HCT116 (cell line): ENCODE measurements around the gene CST2. TPM values are rescaled to one million over a fixed set of nuclear protein-coding genes. Genes with fewer than 3 reads are reported as not detected.
"Not testable (repeated sequence)": the region's sequence is repeated elsewhere in the genome, so short reads cannot be mapped to it uniquely, and the experiment has no call there.

Experiments used
- ATAC-seq: fragments of 200-7000 bp; cut with Tn5 transposase; 2 replicates; pipeline ENCODE4 v1.9.1; 2020; ENCODE audit warnings: mild to moderate bottlenecking, moderate library complexity
- BruUV-seq: library from RNA; stranded (reverse); fragments of 400-500 nt; replicated peaks from 2 replicates; lab custom pipeline; 2021; lab: Mats Ljungman, UMichigan
- CTCF ChIA-PET: fragments of 300-600 bp; sonication (Branson Sonifier 250); formaldehyde crosslinking; loops from one replicate; lab custom pipeline; 2021; ENCODE audit warnings: antibody characterized with exemption; lab: Charles Lee
- POLR2A ChIA-PET: fragments of 300-600, 350-600 bp; sonication (Branson Sonifier 250); formaldehyde crosslinking; loops from one replicate; lab custom pipeline; 2021; ENCODE audit warnings: antibody characterized with exemption; lab: Charles Lee
- RAD21 ChIA-PET, 2 experiments: fragments of 300-600 bp; sonication (Branson Sonifier 250); formaldehyde crosslinking; loops; one replicate each; lab custom pipeline; 2023; ENCODE audit warnings: low total read pairs in 2 of 2; ENCODE audit not compliant: uncharacterized antibody in 2 of 2, unreplicated experiment in 2 of 2, low non-redundant PET in 1 of 2; lab: Charles Lee
- DNase-seq: peaks from one replicate; pipeline ENCODE4 v3.0.0-alpha.2; 2010; ENCODE audit warnings: low read depth, low spot score
- H2AFZ ChIP-seq: fragments of 200-600 bp; shearing (Covaris generic), sonication (generic); 2 replicates; pipeline ENCODE4 v1.6.1; 2017; ENCODE audit warnings: low read depth, mixed run types, mixed read lengths, antibody characterized with exemption, low read length; ENCODE audit not compliant: poor library complexity, severe bottlenecking
- H3K27ac ChIP-seq: 2 replicates; pipeline ENCODE4 v1.5.1; 2012; ENCODE audit warnings: low read depth, low read length
- H3K27me3 ChIP-seq: fragments of 200-600 bp; sonication (generic); 2 replicates; pipeline ENCODE4 v1.6.1; 2016; ENCODE audit warnings: mixed run types, low read length, mixed read lengths; ENCODE audit not compliant: insufficient read depth
- H3K36me3 ChIP-seq, 2 experiments: fragments of 200-500 bp in 1 of 2; fragments of 200-600 bp in 1 of 2; sonication (Bioruptor generic) in 1 of 2; sonication (generic) in 1 of 2; 2 replicates each; pipeline versions ENCODE4 v1.5.1 to v1.6.1; 2014 to 2016; ENCODE audit warnings: low read length in 2 of 2, inconsistent platforms in 1 of 2, mixed read lengths in 1 of 2, mixed run types in 1 of 2; ENCODE audit not compliant: insufficient read depth in 2 of 2, control insufficient read depth in 1 of 2
- H3K4me1 ChIP-seq, 2 experiments: fragments of 200-600 bp in 1 of 2; sonication (generic) in 1 of 2; 2 replicates each; pipeline versions ENCODE4 v1.5.1 to v1.6.1; 2012 to 2017; ENCODE audit warnings: low read length in 2 of 2, inconsistent platforms in 1 of 2, mild to moderate bottlenecking in 1 of 2, mixed read lengths in 1 of 2, mixed run types in 1 of 2, moderate library complexity in 1 of 2; ENCODE audit not compliant: insufficient read depth in 2 of 2, control insufficient read depth in 1 of 2
- H3K4me2 ChIP-seq: fragments of 200-600 bp; sonication (generic); 2 replicates; pipeline ENCODE4 v1.6.1; 2017; ENCODE audit warnings: mixed run types, low read length, mixed read lengths
- H3K4me3 ChIP-seq, 2 experiments: fragments of 200-600 bp in 1 of 2; sonication (generic) in 1 of 2; replicated peaks in 1 of 2; 2 replicates each; pipeline ENCODE4 v1.5.1; 2011 to 2016; ENCODE audit warnings: low read length in 2 of 2, control low read depth in 1 of 2, low read depth in 1 of 2, mild to moderate bottlenecking in 1 of 2, mixed read lengths in 1 of 2, mixed run types in 1 of 2
- H3K79me2 ChIP-seq: fragments of 200-600 bp; sonication (generic); 2 replicates; pipeline ENCODE4 v1.6.1; 2017; ENCODE audit warnings: mild to moderate bottlenecking, mixed run types, low read length, moderate library complexity, mixed read lengths; ENCODE audit not compliant: insufficient read depth
- H3K9ac ChIP-seq: fragments of 200-600 bp; sonication (generic); 2 replicates; pipeline ENCODE4 v1.6.1; 2016; ENCODE audit warnings: low read length, mixed read lengths
- H3K9me2 ChIP-seq: fragments of 200-600 bp; sonication (generic), shearing (Covaris generic); 2 replicates; pipeline ENCODE4 v1.6.1; 2017; ENCODE audit warnings: mixed run types, mild to moderate bottlenecking, moderate library complexity; ENCODE audit not compliant: insufficient read depth
- H3K9me3 ChIP-seq, 2 experiments: fragments of 200-500 bp in 1 of 2; fragments of 200-600 bp in 1 of 2; sonication (Bioruptor generic) in 1 of 2; sonication (generic) in 1 of 2; 2 replicates each; pipeline ENCODE4 v1.6.1; 2014 to 2017; ENCODE audit warnings: low read length in 2 of 2, mixed read lengths in 2 of 2, inconsistent platforms in 1 of 2, low read depth in 1 of 2, mild to moderate bottlenecking in 1 of 2, mixed run types in 1 of 2, moderate library complexity in 1 of 2; ENCODE audit not compliant: control insufficient read depth in 1 of 2, insufficient read depth in 1 of 2
- H4K20me1 ChIP-seq: fragments of 200-600 bp; sonication (generic), shearing (Covaris generic); 2 replicates; pipeline ENCODE4 v1.6.1; 2017; ENCODE audit warnings: mixed run types, mild to moderate bottlenecking, moderate library complexity; ENCODE audit not compliant: insufficient read depth
- EGR1 ChIP-seq: IDR thresholded peaks from 2 replicates; pipeline ENCODE4 v1.6.1; 2012; ENCODE audit warnings: low read depth
- EZH2phosphoT487 ChIP-seq: fragments of 200-600 bp; IDR thresholded peaks from 2 replicates; pipeline ENCODE4 v1.6.1; 2018; ENCODE audit warnings: antibody characterized with exemption, borderline replicate concordance
- POLR2A ChIP-seq: IDR thresholded peaks from 2 replicates; pipeline ENCODE4 v1.7.0; 2011; ENCODE audit warnings: borderline replicate concordance; ENCODE audit not compliant: insufficient read depth, insufficient read length; ENCODE audit errors: extremely low read depth
- RAD21 ChIP-seq: IDR thresholded peaks from 2 replicates; pipeline ENCODE4 v1.6.1; 2012; ENCODE audit warnings: low read depth, mild to moderate bottlenecking
- ZNF274 ChIP-seq: fragments of 200-500 bp; sonication (Bioruptor generic); IDR thresholded peaks from 2 replicates; pipeline ENCODE4 v1.6.1; 2014; ENCODE audit warnings: mild to moderate bottlenecking, low read depth, low read length, inconsistent platforms
- intact Hi-C: fragments of 100-400 bp; cut with micrococcal nuclease; formaldehyde crosslinking; loops from 2 replicates; pipeline ENCODE4 v1.10.0; 2022
- total RNA-seq: library from RNA; stranded (reverse); gene quantifications from one replicate; pipeline ENCODE4 v1.2.1, GENCODE V29; 2021; ENCODE audit not compliant: unreplicated experiment

CST2 gene
- total RNA-seq, 1 experiment from 2014 or later = not detected

- intact Hi-C loops = no loop called here
- Histone ChIP-seq H3K36me3 (no peaks in the 10 kb centered on the region), H3K9me3 (no peaks in the 10 kb centered on the region), H3K4me2 (no peak overlapping the region), H3K27me3 (peaks cover 18% of the 10 kb centered on the region), H4K20me1 (no peaks in the 10 kb centered on the region), H3K4me1 (no peaks in the 10 kb centered on the region), H3K4me3 (no peak overlapping the region), H3K27ac (no peak overlapping the region), H3K9ac (no peak overlapping the region), H3K79me2 (no peaks in the 10 kb centered on the region), H3K9me2 (no peaks in the 10 kb centered on the region), H2AFZ (no peak overlapping the region)
- ChIA-PET CTCF (no interaction called here), RAD21 (no interaction called here), POLR2A (no interaction called here)
- TF ChIP-seq EZH2phosphoT487 = no peak
- no peak for TF ChIP-seq EGR1
- no peak for TF ChIP-seq RAD21
- TF ChIP-seq POLR2A = no peak
- no peak for TF ChIP-seq ZNF274
- ATAC-seq = no peak
- no TSS peak for BruUV-seq
- no peak for DNase-seq
Observed at GRCh38 chr20:23867152-23867776, 40.7 kb upstream of the CST2 start.

GRCh38 chr20:23860771-23861170, 34.2 kb upstream of the CST2 start:
- H4K20me1 ChIP-seq, CTCF ChIA-PET, RAD21 ChIA-PET, POLR2A ChIA-PET, H3K27me3 ChIP-seq, H3K9me2 ChIP-seq, ATAC-seq, DNase-seq, BruUV-seq, H3K4me1 ChIP-seq, H3K36me3 ChIP-seq, H3K9me3 ChIP-seq, H3K79me2 ChIP-seq, H2AFZ ChIP-seq, H3K4me3 ChIP-seq, H3K9ac ChIP-seq, H3K27ac ChIP-seq, H3K4me2 ChIP-seq, intact Hi-C loops: not testable (repeated sequence)
